Endothelial cell of hepatic sinusoid (primary cell): ENCODE results near the gene AOAH.
"Not testable (repeated sequence)": the region's sequence is repeated elsewhere in the genome, so short reads cannot be mapped to it uniquely, and the experiment has no call there.

Experiments used
- in situ Hi-C: cut with HindIII; loops from 2 replicates; pipeline ENCODE4 v1.10.0; 2017; ENCODE audit warnings: low sequenced_read_pairs

The AOAH gene

DNA sequence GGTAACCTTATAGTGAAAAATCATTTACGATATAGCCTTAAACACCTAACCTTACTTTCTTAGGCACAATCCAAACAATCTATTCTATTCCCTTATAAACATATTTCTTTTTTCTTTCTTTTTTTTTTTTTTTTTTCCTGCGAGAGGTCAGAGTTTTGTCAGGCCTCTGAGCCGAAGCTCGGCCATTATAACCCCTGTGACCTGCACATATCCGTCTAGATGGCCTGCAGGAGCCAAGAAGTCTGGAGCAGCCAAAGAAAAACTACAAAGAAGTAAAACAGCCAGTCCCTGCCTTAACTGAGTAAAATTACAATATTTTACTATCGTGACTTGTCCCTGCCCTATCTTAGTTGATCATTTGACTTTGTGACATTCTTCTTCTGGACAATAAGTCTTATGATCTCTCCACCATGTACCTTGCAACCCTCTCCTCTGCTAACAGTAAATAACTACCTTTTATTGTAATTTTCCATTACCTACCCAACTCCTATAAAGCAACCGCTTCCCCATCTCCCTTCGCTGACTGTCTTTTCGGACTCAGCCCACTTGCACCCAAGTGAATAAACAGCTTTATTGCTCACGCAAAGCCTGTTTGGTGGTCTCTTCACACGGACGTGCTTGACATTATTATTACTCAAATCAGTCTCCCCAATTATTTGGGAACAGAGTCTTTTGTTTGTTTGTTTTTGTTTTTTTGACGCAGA, 64.5 kb downstream of the AOAH start:
- in situ Hi-C loops, result no loop called here

DNA sequence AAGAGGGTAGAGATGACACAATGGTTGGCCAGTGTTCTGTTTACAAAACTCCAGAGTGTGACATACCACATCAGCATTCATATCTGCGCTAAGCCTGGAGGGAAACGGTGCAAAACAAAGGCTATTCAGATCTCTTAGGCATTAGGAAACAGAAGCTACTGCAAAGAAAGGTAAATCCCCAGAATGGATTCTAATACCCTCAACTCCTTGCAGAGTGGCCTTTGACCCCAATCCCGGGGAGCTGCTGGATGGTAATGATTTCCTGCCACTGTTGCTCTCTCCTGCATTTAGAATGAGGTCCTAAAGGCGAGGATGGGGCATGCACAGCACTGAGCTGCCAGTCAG, 65.2 kb downstream of the AOAH start:
- in situ Hi-C loops, result no loop called here

DNA sequence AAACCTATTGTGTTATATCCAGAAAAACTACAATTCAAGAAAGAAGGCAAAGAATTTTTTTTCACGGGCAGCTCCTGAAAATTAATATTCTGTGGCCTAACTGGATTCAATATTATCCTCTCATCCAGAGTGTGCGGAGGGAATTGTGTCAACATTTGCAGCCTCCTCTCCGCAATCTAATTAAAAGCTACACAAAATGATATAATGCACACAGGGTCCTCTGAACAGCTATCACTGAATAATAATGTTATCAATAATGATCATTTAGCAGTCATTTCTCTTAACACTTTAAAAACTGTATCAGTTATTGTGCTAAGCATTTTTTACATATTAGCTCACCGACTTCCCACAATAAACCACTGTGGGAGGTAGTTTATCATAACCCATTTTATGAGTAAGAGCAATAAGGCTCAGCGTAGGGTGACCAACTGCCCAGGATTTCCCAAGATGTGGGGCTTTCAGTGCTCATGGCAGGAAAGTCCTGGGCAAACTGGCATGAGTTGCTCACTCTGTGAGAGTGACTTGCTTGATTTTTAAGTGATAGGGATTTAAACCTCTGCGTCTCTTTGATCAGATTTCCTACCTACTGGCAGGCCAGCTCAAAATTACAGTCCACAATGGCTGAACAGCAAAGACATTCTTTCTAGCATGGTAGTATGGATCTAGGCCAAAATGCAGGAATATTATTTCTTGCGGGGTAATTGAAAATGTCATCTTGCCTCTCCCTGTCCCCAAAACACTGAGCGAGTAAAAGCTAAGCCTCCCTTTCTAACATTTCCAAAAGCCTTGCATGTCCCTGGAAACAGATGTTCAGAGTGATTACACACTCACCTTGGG, 65.7 kb downstream of the AOAH start:
- in situ Hi-C loops, result no loop called here

- in situ Hi-C loops, result no loop called here
Measured at GRCh38 chr7:36657036-36657660, 67.1 kb downstream of the AOAH start.

GRCh38 chr7:36654436-36654835, 69.9 kb downstream of the AOAH start:
- in situ Hi-C loops, result no loop called here

GRCh38 chr7:36653663-36654355, 70.5 kb downstream of the AOAH start:
- in situ Hi-C loops, result no loop called here

DNA sequence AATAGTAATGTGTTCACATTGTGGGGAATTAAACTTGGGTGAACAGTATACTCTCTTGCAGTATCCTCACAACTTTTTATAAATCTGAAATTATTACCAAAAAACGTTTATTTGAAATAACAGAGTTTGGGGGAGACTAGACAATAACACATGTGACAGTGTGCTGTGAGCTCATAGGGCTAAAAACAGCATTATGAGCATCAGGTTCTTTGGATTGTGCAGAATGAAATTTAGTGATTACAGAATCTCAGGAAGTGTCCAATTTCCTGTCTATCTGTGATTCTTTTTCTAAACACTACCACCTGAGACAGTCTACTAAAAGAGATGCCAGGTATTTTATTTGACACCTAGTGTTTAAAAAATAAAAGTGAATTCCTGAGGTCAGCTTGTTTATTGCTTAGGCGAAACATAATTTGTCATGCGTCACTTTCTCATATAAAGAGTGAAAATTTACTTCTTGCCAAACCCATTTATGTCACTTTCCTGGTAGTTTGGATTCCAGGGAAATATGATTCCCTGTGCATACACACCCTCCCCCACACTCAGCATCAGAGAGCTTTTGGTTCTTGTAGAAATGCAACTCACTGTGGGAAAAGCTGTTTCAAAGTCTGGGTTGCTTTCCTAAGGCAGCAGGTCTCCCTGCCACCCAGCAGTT, 71.2 kb downstream of the AOAH start:
- in situ Hi-C loops, result no loop called here

DNA sequence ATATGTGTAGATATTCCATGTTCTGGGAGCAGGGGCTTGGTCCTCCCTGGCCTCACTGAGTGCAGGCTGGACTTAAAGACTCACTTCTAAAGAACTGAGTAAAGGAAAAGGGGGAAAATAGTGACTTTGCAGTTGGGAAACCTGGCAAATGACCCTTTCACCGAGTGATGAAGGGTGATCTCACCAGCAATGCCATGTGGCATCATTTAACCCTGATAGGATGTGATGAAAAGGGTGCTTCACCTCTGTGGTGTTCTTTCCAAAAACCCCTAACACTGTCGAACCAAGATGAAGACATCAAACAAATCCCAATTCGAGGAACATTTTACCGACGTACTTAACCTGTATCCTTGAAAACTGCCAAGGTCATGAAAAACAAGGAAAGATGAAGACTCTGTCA, 71.9 kb downstream of the AOAH start:
- in situ Hi-C loops, result no loop called here

DNA sequence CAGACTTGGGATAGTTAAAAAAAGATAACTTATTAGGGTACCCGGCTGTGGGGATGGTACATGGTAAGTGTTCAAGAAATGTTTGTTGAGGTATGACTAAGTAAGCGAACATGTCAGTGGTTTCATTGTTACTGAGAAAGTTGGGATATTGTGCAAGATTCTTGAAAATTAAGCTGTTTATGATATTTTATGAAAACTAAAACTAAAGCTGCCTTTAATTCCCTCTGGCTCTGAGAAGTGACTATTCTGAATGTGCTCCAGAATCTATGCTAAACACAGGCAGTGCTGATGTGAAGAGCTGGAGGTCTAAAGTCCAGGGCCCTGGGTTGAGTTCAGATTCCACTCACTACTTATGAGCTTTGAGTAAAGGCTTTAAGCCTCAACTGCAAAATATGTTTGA, 72.9 kb downstream of the AOAH start:
- in situ Hi-C loops, result no loop called here

DNA sequence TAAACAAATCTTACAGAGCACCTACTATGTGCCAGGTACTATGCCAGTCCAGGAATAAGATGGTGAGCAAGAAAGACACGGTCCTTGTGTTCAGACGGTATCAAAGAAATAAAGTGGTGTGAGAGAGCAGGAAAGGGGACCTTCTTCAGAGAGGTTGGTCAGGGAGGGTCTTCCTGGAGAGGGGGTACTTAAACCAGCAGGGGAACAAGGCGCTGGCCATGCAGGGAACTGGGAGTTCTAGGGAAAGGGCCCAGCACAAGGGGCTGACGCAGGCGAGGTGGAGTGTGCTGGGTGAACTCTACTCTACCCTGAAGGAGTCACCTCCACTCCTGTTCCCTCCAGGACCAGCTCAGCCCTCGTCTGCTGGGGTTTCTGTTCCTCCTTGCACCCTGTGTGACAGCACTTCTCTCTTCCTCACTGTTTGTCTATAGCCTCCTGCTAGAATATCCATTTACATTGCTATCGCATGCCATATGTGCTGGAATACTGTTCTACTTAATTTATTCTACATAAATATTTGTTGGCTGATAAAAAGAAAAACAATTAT, 73.5 kb downstream of the AOAH start:
- in situ Hi-C loops, result no loop called here

DNA sequence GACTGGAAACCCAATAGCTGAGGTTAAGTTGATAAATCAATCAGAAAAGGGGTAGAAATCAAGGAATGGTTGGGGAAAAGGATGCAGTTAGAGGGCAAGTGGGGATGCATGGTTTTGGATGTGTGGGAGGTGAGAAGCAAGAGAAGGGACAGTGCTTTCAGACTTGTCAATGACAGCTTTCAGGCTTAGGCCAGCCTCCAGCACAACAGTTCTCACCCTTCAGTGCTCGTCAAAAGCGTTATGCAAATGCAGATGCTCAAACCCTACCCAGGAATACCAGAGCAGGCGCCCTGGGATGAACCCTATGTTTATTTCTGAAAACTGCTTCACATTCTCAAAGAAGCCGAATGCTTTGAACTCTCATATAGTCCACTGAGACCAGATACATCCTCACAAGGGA, 74.0 kb downstream of the AOAH start:
- in situ Hi-C loops, result no loop called here

DNA sequence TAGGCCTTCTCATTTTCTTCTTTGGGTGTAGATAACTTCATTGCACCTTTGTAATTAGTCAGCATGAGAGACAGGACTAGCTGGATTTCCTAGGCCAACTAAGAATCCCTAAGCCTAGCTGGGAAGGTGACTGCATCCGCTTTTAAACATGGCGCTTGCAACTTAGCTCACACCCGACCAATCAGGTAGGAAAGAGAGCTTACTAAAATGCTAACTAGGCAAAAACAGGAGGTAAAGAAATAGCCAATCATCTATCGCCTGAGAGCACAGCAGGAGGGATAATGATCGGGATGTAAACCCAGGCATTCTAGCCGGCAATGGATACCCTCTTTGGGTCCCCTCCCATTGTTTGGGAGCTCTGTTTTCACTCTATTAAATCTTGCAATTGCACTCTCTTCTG, 75.0 kb downstream of the AOAH start:
- in situ Hi-C loops, result not testable (repeated sequence)

- in situ Hi-C loops, result no loop called here
Measured at GRCh38 chr7:36648441-36648840, 75.9 kb downstream of the AOAH start.

DNA sequence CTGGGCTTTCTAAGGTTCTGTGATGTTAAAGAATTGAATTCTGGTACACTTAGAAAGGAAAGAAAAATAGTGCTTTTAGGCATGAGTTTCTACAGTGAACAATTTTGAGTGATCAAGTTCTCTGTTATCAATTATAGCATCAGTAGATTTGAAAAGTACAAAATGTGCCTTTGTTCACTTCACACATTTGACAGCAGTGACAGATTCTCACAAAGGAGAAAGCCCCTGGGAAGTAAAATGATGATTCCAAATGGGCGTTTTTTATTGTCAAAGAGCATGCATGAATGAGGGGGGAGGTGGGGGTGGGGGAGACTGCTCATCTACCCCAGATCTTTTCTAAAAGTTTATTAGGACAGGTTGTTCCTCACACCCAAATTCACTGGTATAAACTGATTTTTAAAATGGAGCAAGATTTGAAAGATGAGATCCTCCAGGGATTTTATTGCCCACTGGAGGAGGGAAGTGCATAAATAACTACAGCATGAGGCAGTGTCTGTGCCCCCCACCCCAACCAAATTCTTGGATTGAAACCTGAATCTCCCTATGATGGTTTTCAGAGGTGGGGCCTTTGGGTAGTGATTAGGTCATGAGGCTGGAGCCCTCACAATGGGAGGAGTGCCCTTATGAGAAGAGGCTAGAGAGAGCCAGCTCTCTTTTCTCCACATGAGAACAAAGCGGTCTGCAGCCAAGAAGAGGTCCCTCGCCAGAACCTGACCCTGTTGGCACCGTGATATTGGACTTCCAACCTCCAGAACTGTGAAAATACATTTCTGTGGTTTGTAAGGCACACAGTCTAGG, 79.5 kb downstream of the AOAH start:
- in situ Hi-C loops, result no loop called here

DNA sequence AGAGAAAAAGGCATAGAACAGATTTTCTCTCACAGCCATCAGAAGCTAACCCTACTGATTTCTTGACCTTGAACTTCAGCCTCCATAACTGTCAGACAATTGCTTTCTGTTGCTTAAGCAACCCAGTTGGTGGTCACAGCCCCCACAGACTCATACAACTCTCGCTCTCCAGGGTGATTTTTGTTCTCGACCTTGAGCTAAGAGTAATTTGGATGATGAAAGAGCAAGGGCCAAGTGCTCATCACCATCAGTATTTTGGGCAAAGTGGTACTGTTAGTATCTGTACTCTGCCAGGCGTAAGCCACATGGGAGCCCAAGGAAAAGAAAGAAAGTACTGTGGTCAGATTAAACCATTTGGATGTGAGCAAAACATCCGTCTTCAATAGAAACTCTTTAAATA, 81.9 kb downstream of the AOAH start:
- in situ Hi-C loops, result no loop called here

DNA sequence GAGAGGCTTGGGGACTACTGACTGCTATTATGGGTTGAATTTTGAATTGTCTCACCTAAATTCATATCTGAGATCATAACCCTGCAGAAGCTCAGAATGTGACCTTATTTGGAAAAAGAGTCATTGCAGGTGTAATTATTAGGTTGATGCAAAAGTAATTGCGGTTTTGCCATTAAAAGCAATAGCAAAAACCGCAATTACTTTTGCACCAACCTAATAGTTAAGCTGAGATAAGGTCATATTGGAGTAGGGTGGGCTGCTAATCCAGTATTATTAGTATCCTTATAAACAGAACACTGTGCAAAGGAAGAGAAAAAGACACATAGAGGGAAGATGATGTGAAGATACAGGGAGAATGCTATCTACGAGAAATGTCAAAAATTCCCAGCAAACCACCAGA, 82.3 kb downstream of the AOAH start:
- in situ Hi-C loops, result no loop called here

DNA sequence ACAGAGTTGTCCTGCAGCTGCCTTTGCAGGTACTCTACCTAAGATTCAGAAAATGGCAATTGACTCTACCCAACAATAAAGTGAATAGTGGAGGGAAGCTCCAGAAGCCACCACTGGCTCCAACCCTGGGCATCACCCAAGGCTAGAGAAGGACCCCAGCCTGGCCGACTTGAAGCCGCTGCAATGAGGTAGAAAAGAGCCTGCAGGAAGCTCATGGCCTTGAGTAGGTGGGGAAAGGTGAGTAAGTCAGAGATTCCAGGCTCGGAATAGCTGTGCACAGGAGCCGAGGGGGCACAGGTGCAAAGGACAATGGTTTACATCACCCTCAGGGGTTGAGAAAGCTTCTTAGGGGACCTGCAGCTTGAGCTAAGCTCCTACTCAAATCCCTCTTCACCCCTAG, 83.6 kb downstream of the AOAH start:
- in situ Hi-C loops, result no loop called here

DNA sequence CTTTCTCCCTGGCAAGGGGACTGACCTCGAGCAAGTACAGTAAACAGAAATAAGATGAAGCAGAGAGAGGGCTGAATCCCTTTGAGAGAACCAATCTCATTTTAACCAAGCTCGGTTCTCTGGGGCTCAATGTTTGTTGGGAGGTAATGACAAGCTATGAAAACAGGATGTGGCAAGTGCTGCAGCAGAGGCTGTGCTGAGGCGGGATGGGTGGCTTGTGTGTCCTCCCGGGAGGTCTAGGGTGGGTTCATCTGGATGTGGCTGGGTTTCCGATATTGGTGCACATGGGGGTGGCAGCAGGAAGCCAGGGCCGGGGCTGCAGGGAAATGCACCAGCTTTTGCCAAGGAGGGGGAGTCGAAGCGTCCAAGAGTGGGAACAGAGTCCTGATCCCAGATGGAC, 84.5 kb downstream of the AOAH start:
- in situ Hi-C loops, result no loop called here

DNA sequence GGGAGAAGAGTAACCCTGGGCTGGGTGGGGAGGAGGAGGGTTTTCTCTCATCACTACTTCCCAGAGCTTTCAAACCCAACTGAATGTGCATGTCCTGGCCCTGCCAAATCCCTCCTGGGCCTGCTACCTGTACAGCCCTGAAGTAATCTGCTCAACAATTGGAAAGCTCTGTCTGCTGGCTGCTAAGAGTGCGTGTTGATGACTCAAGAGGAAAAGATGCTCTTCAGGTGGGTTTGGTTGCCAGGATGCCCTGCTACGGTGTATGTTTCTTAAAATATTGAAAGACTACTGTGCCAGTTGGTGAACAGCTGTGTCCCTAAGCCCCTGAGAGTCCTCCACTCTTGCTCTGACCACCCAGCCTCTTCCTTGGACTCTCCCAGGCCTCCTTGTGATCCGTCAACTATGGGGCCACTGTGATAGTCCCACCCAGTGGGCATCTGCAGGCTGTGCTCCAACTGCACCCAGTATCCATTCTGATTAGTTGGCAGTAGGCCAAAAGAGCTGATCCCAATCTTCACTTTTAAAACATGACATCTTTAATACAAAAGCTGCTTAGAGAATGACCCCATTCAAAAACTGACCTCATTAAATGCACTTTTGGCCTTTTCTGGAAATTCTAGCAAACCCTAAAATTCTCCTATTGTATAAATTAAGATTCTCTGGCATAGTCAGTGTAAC, 85.6 kb downstream of the AOAH start:
- in situ Hi-C loops, result no loop called here
